Kidney epithelial cell (primary cell): ENCODE measurements around the gene RNF14. TPM values are rescaled to one million over a fixed set of nuclear protein-coding genes. Genes with fewer than 3 reads are reported as not detected.
"Not testable (repeated sequence)": the region's sequence is repeated elsewhere in the genome, so short reads cannot be mapped to it uniquely, and the experiment has no call there.

Experiments
- DNase-seq: peaks from one replicate; pipeline ENCODE4 v3.0.0-alpha.2; 2010; ENCODE audit warnings: low read depth
- H3K27me3 ChIP-seq: 2 replicates; pipeline ENCODE4 v1.6.0; 2011; ENCODE audit warnings: low read length; ENCODE audit not compliant: control insufficient read depth, insufficient read depth
- H3K36me3 ChIP-seq: 2 replicates; pipeline ENCODE4 v1.5.1; 2011; ENCODE audit warnings: low read length; ENCODE audit not compliant: control insufficient read depth, insufficient read depth
- H3K4me3 ChIP-seq: 2 replicates; pipeline ENCODE4 v1.5.1; 2011; ENCODE audit warnings: low read depth, mild to moderate bottlenecking, control low read depth, low read length
- total RNA-seq: library from RNA; depleted of rRNA; stranded (reverse); fragments of >200 nt; gene quantifications from 2 replicates; pipeline ENCODE4 v1.2.3, GENCODE V29; 2015
- TF ChIP-seq, protein P1 (sequence below): IDR thresholded peaks from 2 replicates; pipeline ENCODE4 v1.5.1; 2011; ENCODE audit warnings: mild to moderate bottlenecking, moderate library complexity, low read length, control low read depth, inconsistent platforms; ENCODE audit not compliant: insufficient read depth, poor library complexity, severe bottlenecking

RNF14 gene
- total RNA-seq, 1 donor from 2014 or later, result 95.9 TPM

- Histone ChIP-seq H3K4me3 (no peak overlapping the region), H3K27me3 (no peaks in the 10 kb centered on the region), H3K36me3 (no peaks in the 10 kb centered on the region)
- no peak for DNase-seq
- TF ChIP-seq, protein P1, sequence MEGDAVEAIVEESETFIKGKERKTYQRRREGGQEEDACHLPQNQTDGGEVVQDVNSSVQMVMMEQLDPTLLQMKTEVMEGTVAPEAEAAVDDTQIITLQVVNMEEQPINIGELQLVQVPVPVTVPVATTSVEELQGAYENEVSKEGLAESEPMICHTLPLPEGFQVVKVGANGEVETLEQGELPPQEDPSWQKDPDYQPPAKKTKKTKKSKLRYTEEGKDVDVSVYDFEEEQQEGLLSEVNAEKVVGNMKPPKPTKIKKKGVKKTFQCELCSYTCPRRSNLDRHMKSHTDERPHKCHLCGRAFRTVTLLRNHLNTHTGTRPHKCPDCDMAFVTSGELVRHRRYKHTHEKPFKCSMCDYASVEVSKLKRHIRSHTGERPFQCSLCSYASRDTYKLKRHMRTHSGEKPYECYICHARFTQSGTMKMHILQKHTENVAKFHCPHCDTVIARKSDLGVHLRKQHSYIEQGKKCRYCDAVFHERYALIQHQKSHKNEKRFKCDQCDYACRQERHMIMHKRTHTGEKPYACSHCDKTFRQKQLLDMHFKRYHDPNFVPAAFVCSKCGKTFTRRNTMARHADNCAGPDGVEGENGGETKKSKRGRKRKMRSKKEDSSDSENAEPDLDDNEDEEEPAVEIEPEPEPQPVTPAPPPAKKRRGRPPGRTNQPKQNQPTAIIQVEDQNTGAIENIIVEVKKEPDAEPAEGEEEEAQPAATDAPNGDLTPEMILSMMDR, result no peak
Measured at GRCh38 chr5:142034994-142035393, 66.1 kb downstream of the RNF14 start.

DNA sequence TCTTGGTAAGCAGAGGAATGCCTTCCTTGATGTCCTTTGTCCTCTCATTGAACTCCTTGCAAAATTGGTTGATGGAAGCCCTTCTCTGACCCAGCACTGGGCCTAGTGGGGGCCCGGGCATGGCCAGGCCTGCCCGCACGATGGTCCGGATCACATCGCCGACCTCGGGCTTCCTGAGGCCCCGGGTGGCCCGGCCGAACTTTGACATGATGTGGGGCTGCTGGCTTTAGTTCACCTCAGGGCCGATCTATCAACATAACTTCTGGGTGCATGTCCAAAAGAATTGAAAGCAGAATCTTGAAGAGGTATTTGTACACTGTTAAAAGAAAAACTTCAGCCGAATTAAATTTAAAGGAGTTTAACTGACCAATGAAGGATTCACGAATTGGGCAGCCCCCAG lies 68.0 kb downstream of the RNF14 start:
- Histone ChIP-seq H3K27me3 (no peaks in the 10 kb centered on the region), H3K36me3 (no peaks in the 10 kb centered on the region), H3K4me3 (no peak overlapping the region)
- DNase-seq, result no peak
- TF ChIP-seq, protein P1, result no peak

DNA sequence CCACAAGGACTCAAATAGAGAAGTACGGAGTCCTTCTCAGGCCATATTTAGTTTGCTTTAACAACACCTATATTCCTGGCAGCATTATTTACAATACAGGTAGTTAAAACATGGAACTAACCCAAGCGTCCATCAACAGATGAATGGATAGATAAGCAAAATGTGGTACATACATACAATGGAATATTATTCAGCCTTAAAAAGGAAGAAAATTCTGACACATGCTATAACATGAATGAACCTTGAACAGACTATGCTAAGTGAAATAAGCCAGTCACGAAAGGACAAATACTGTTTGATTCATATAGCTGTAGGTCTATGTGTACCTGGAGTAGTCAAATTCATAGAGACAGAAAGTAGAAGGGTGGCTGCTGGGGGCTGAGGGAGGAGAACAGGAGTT lies 68.7 kb downstream of the RNF14 start:
- H3K27me3 ChIP-seq, H3K4me3 ChIP-seq, DNase-seq, H3K36me3 ChIP-seq: not testable (repeated sequence)

DNA sequence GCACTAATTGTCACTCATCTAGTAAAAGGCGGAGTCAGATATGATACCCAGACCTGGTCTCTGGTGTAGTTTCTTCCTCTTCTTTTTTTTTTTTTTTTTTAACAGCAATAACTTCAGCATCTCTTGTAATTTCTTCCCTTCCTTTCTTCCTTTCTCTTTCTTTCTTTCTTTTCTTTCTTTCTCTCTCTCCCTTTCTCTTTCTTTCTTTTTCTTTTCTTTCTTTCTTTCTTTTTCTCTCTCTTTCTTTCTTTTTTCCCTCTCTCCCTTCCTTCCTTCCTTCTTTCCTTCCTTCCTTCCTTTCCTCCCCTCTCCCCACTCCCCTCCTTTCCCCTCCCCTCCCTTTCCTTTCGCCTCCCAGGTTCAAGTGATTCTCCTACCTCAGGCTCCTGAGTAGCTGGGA lies 69.8 kb downstream of the RNF14 start:
- Histone ChIP-seq H3K36me3 (no peaks in the 10 kb centered on the region), H3K4me3 (no peak overlapping the region), H3K27me3 (no peaks in the 10 kb centered on the region)
- TF ChIP-seq, protein P1, result no peak
- DNase-seq, result no peak

Other genes with a start within 250 kb of the RNF14 start
- gene PCDH1, start 90.7 kb upstream of the RNF14 start, total RNA-seq, result 42.4 and 45.5 TPM in 2 replicates
- gene DELE1, start 45.2 kb upstream of the RNF14 start, total RNA-seq, result 62.3 and 74.1 TPM in 2 replicates
- not detected in 2 replicates for gene PCDH12, start 10.9 kb upstream of the RNF14 start, total RNA-seq
- gene GNPDA1, start 43.9 kb downstream of the RNF14 start, total RNA-seq, result 102 and 164 TPM in 2 replicates
- gene NDFIP1, start 139.7 kb downstream of the RNF14 start, total RNA-seq, result 52.1 and 54.3 TPM in 2 replicates